MM.1S (cell line): Measurements from ENCODE around the gene A3GALT2.

ENCODE experiments used
- DNase-seq: peaks from one replicate; pipeline ENCODE4 v3.0.0-alpha.2; 2015
- H2AFZ ChIP-seq: fragments of 300-600 bp; sonication (generic); 2 replicates; pipeline ENCODE4 v1.6.0; 2016; ENCODE audit warnings: antibody characterized with exemption, low read length
- H3F3A ChIP-seq: fragments of 300-600 bp; sonication (generic); 2 replicates; pipeline ENCODE4 v1.6.1; 2016; ENCODE audit warnings: mild to moderate bottlenecking, antibody characterized with exemption, low read length, moderate library complexity, mixed read lengths; ENCODE audit not compliant: insufficient read depth
- H3K27ac ChIP-seq: fragments of 300-600 bp; sonication (generic); 2 replicates; pipeline ENCODE4 v1.5.1; 2016; ENCODE audit warnings: mild to moderate bottlenecking, low read length
- H3K27me3 ChIP-seq: fragments of 300-600 bp; sonication (generic); replicated peaks from 2 replicates; pipeline ENCODE4 v1.6.0; 2016; ENCODE audit warnings: low read length; ENCODE audit not compliant: insufficient read depth
- H3K36me3 ChIP-seq: fragments of 300-600 bp; sonication (generic); replicated peaks from 2 replicates; pipeline ENCODE4 v1.6.1; 2016; ENCODE audit warnings: mild to moderate bottlenecking, low read length, mixed read lengths; ENCODE audit not compliant: insufficient read depth
- H3K4me1 ChIP-seq: fragments of 300-600 bp; sonication (generic); 2 replicates; pipeline ENCODE4 v1.6.1; 2016; ENCODE audit warnings: low read length, mixed read lengths
- H3K4me2 ChIP-seq: fragments of 300-600 bp; sonication (generic); 2 replicates; pipeline ENCODE4 v1.6.0; 2016; ENCODE audit warnings: low read depth, low read length
- H3K4me3 ChIP-seq: fragments of 300-600 bp; sonication (generic); 2 replicates; pipeline ENCODE4 v1.5.1; 2016; ENCODE audit warnings: low read length, mixed read lengths
- H3K79me2 ChIP-seq: fragments of 300-600 bp; sonication (generic); 2 replicates; pipeline ENCODE4 v1.6.1; 2016; ENCODE audit warnings: mixed run types, low read length, mixed read lengths
- H3K9ac ChIP-seq: fragments of 300-600 bp; sonication (generic); 2 replicates; pipeline ENCODE4 v1.6.1; 2016; ENCODE audit warnings: low read length, mixed read lengths
- H3K9me2 ChIP-seq: fragments of 300-600 bp; sonication (generic); replicated peaks from 2 replicates; pipeline ENCODE4 v1.6.1; 2016; ENCODE audit warnings: mild to moderate bottlenecking, low read length, mixed read lengths; ENCODE audit not compliant: insufficient read depth
- H3K9me3 ChIP-seq: fragments of 300-600 bp; sonication (generic); replicated peaks from 2 replicates; pipeline ENCODE4 v1.6.1; 2016; ENCODE audit warnings: mild to moderate bottlenecking, low read length, mixed read lengths; ENCODE audit not compliant: insufficient read depth
- H4K20me1 ChIP-seq: fragments of 300-600 bp; sonication (generic); 2 replicates; pipeline ENCODE4 v1.6.1; 2016; ENCODE audit warnings: mild to moderate bottlenecking, low read length, moderate library complexity, mixed read lengths; ENCODE audit not compliant: insufficient read depth
- EZH2 ChIP-seq: fragments of 300-600 bp; sonication (generic); optimal IDR thresholded peaks from 2 replicates; pipeline ENCODE3; 2017; ENCODE audit warnings: low read depth, mild to moderate bottlenecking, antibody characterized with exemption, low read length, mixed read lengths
- EZH2phosphoT487 ChIP-seq: fragments of 300-600 bp; sonication (generic); IDR thresholded peaks from 2 replicates; pipeline ENCODE4 v1.6.1; 2018; ENCODE audit warnings: antibody characterized with exemption, low read length
- TF ChIP-seq, protein P1 (sequence below): fragments of 300-600 bp; sonication (generic); IDR thresholded peaks from 2 replicates; pipeline ENCODE4 v1.5.1; 2016; ENCODE audit warnings: antibody characterized with exemption, low read length, mixed read lengths

The A3GALT2 gene

DNA sequence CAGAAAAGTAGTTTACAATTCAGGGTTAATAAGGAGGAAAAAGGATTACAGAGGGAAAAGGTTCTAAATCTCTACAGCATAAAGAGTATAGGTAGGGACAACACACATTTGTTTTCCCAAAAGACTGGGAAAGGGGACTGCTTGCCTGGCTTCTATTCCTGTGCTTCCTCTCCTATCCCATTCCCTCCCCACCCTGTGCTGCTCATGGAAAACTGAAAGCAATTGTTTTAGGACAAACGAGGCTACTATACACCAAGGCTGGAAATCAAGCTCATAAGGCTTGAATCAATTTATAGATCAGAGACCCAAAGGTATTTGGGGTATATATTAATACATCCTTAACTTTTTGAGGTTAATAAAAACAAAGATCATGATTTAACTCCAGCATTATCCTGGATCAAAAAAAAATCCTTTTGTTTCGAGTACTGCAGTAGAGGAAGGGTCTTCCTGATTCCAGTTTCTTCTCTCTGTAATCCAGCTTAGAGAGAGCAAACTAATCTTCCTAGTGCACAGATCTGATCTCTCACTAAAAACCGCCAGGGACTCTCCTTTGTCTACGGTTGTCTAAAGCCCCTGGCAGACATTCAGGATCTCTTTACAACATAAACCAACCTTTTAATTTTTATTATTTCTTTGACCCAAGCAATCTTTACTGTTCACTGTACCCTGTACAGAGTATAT, 37.4 kb upstream of the A3GALT2 start:
- DNase-seq = no peak
- Histone ChIP-seq H3K27ac (no peak overlapping the region), H3F3A (no peaks in the 10 kb centered on the region), H3K27me3 (no peaks in the 10 kb centered on the region), H3K4me3 (no peak overlapping the region), H4K20me1 (no peaks in the 10 kb centered on the region), H3K4me1 (no peaks in the 10 kb centered on the region), H3K9me3 (no peaks in the 10 kb centered on the region), H3K79me2 (no peaks in the 10 kb centered on the region), H2AFZ (no peak overlapping the region), H3K4me2 (no peak overlapping the region), H3K9ac (no peak overlapping the region), H3K36me3 (no peaks in the 10 kb centered on the region), H3K9me2 (no peaks in the 10 kb centered on the region)
- TF ChIP-seq, protein P1, sequence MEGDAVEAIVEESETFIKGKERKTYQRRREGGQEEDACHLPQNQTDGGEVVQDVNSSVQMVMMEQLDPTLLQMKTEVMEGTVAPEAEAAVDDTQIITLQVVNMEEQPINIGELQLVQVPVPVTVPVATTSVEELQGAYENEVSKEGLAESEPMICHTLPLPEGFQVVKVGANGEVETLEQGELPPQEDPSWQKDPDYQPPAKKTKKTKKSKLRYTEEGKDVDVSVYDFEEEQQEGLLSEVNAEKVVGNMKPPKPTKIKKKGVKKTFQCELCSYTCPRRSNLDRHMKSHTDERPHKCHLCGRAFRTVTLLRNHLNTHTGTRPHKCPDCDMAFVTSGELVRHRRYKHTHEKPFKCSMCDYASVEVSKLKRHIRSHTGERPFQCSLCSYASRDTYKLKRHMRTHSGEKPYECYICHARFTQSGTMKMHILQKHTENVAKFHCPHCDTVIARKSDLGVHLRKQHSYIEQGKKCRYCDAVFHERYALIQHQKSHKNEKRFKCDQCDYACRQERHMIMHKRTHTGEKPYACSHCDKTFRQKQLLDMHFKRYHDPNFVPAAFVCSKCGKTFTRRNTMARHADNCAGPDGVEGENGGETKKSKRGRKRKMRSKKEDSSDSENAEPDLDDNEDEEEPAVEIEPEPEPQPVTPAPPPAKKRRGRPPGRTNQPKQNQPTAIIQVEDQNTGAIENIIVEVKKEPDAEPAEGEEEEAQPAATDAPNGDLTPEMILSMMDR = no peak
- no peak for TF ChIP-seq EZH2phosphoT487
- TF ChIP-seq EZH2 = no peak

DNA sequence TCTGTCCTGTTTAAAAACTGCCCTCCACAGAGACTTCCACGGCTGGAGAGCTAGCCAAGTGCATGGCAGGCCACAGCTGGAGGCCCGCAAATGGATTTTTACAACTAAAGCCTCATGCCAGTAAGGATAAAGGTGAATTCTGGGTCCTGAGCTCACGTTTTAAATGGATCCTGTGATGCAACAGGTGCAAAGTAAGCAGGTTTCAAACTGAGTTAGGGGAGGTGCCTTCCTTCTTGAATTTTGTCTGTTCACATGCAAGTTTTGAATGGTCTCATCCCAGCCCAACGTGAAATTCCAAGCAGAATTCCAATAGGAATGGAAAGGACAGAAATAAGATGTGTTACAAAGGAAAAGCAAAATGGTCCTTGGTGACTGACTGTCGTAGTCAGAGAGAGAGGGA, 36.2 kb upstream of the A3GALT2 start:
- TF ChIP-seq EZH2phosphoT487 (no peak), EZH2 (no peak)
- TF ChIP-seq, protein P1 = no peak
- H3K9me3 ChIP-seq = no peaks in the 10 kb centered on the region
- H3K36me3 ChIP-seq = no peaks in the 10 kb centered on the region
- no peaks in the 10 kb centered on the region for H3K9me2 ChIP-seq
- no peak for DNase-seq
- no peak overlapping the region for H3K27ac ChIP-seq
- no peaks in the 10 kb centered on the region for H3K79me2 ChIP-seq
- H3K4me2 ChIP-seq = no peak overlapping the region
- no peak overlapping the region for H2AFZ ChIP-seq
- no peaks in the 10 kb centered on the region for H3F3A ChIP-seq
- no peaks in the 10 kb centered on the region for H4K20me1 ChIP-seq
- H3K9ac ChIP-seq = no peak overlapping the region
- H3K4me1 ChIP-seq = no peaks in the 10 kb centered on the region
- H3K4me3 ChIP-seq = no peak overlapping the region
- H3K27me3 ChIP-seq = no peaks in the 10 kb centered on the region

DNA sequence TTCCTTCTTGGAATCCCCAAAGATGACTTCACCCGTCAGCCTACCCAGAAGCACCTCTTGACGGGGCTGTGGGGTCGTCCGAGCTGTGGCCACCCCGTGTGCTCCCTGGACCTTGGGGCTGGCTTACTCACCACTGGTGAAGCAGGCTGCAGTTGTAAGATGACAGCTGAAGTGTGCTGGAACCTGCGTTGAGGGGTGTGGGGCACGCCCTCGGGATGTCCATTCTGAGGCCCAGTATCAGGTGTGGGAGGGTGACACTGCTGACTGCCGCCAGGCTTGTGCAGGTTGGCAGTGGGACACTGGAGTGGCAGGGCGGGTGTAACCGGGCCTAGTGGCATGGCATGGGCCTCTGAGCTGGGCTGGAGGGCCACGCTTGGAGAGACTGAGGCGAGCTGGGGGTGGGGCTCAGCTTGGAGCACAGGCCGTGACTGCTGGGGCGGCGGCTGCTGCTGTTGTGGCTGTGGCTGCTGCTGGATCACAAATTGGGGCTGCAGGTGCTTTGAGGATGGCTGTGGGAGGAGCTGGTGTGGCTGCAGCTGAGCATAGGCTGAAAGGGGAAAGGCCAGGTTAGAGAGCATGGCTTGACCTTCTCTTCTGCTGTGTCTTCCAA, 33.9 kb upstream of the A3GALT2 start:
- H3K27me3 ChIP-seq = peaks cover 4% of the 10 kb centered on the region; the same call in 1 of the 2 replicates

More for the DNA sequence above, 33.9 kb upstream of the A3GALT2 start:
- Histone ChIP-seq H3K4me2 (no peak overlapping the region), H3F3A (no peaks in the 10 kb centered on the region), H3K9ac (no peak overlapping the region), H3K9me3 (no peaks in the 10 kb centered on the region), H3K36me3 (no peaks in the 10 kb centered on the region), H3K79me2 (no peaks in the 10 kb centered on the region), H4K20me1 (no peaks in the 10 kb centered on the region), H2AFZ (no peak overlapping the region), H3K4me3 (no peak overlapping the region), H3K27ac (no peak overlapping the region), H3K9me2 (no peaks in the 10 kb centered on the region), H3K4me1 (0 out of 2 replicates have a peak, but pooled peaks cover 3% of the 10 kb centered on the region)
- no peak for DNase-seq
- TF ChIP-seq, protein P1 = no peak
- TF ChIP-seq EZH2phosphoT487 = no peak
- TF ChIP-seq EZH2 = no peak
